GM23248 (cell line): ENCODE results near the gene BCL2L13. TPM values are rescaled to one million over a fixed set of nuclear protein-coding genes. Genes with fewer than 3 reads are reported as not detected.

Experiments
- DNase-seq: peaks from one replicate; pipeline ENCODE4 v3.0.0-alpha.2; 2015
- H2AFZ ChIP-seq: fragments of 200-600 bp; sonication (generic); 2 replicates; pipeline ENCODE4 v1.6.1; 2016; ENCODE audit warnings: antibody characterized with exemption
- H3F3A ChIP-seq: fragments of 200-600 bp; sonication (generic); 2 replicates; pipeline ENCODE4 v1.6.1; 2016; ENCODE audit warnings: mild to moderate bottlenecking, antibody characterized with exemption, mixed run types; ENCODE audit not compliant: insufficient read depth
- H3K27ac ChIP-seq: fragments of 200-600 bp; sonication (generic); 2 replicates; pipeline ENCODE4 v1.5.1; 2016; ENCODE audit warnings: mild to moderate bottlenecking
- H3K27me3 ChIP-seq: fragments of 200-600 bp; sonication (generic); replicated peaks from 2 replicates; pipeline ENCODE4 v1.6.1; 2016; ENCODE audit warnings: mild to moderate bottlenecking; ENCODE audit not compliant: insufficient read depth
- H3K36me3 ChIP-seq: fragments of 200-600 bp; sonication (generic); 2 replicates; pipeline ENCODE4 v1.6.1; 2016; ENCODE audit warnings: low read depth, mild to moderate bottlenecking
- H3K4me1 ChIP-seq: fragments of 200-600 bp; sonication (generic); 2 replicates; pipeline ENCODE4 v1.6.1; 2016; ENCODE audit warnings: mild to moderate bottlenecking; ENCODE audit not compliant: insufficient read depth
- H3K4me2 ChIP-seq: fragments of 200-600 bp; sonication (generic); one replicate; pipeline ENCODE4 v1.6.1; 2016; ENCODE audit warnings: mild to moderate bottlenecking; ENCODE audit not compliant: unreplicated experiment
- H3K4me3 ChIP-seq: fragments of 200-600 bp; sonication (generic); 2 replicates; pipeline ENCODE4 v1.5.1; 2016; ENCODE audit warnings: mild to moderate bottlenecking
- H3K79me2 ChIP-seq: fragments of 200-600 bp; sonication (generic); 2 replicates; pipeline ENCODE4 v1.6.1; 2016; ENCODE audit warnings: mild to moderate bottlenecking; ENCODE audit not compliant: insufficient read depth
- H3K9ac ChIP-seq: fragments of 200-600 bp; sonication (generic); 2 replicates; pipeline ENCODE4 v1.6.1; 2016; ENCODE audit warnings: mild to moderate bottlenecking
- H3K9me2 ChIP-seq: fragments of 200-600 bp; sonication (generic); 2 replicates; pipeline ENCODE4 v1.6.1; 2016; ENCODE audit warnings: mixed run types, mild to moderate bottlenecking, moderate library complexity; ENCODE audit not compliant: insufficient read depth
- H3K9me3 ChIP-seq: fragments of 200-600 bp; sonication (generic); one replicate; pipeline ENCODE4 v1.6.1; 2017; ENCODE audit warnings: low read depth
- H4K20me1 ChIP-seq: fragments of 200-600 bp; sonication (generic); 2 replicates; pipeline ENCODE4 v1.6.0; 2016; ENCODE audit not compliant: insufficient read depth
- EZH2 ChIP-seq: fragments of 200-600 bp; sonication (generic); IDR thresholded peaks from 2 replicates; pipeline ENCODE4 v1.6.1; 2018; ENCODE audit warnings: antibody characterized with exemption, mild to moderate bottlenecking; ENCODE audit not compliant: insufficient read depth, poor library complexity, severe bottlenecking
- EZH2phosphoT487 ChIP-seq: fragments of 200-600 bp; sonication (generic); IDR thresholded peaks from 2 replicates; pipeline ENCODE4 v1.6.1; 2018; ENCODE audit warnings: antibody characterized with exemption, moderate library complexity, mild to moderate bottlenecking, low read depth; ENCODE audit not compliant: insufficient read depth
- WGBS, 2 experiments: methylation state at CpG; one replicate each; pipeline ENCODE4 v1.1.6; 2015 to 2017; ENCODE audit warnings: low lambda C conversion rate in 2 of 2, low coverage in 1 of 2; ENCODE audit errors: missing lambda C conversion rate in 2 of 2; 5-methylcytosine and 5-hydroxymethylcytosine counted together
- in situ Hi-C: fragments of 300-500 bp; cut with MboI; formaldehyde crosslinking; loops from 2 replicates; pipeline ENCODE4 v1.15.0; 2020
- microRNA-seq: library from miRNA; unstranded; fragments of <30 nt; microRNA quantifications from one replicate; pipeline ENCODE4, GENCODE V29; 2016; ENCODE audit warnings: borderline number of aligned reads
- polyA plus RNA-seq: library from polyadenylated mRNA; unstranded; fragments of >200 nt; fragmentation: Nextera tagmentation; extraction: Ambion mirVana; gene quantifications from 2 replicates; pipeline ENCODE4 v1.2.1, GENCODE V29; 2016
- small RNA-seq: library from RNA; depleted of rRNA; stranded (forward); fragments of <200 nt; gene quantifications from one replicate; pipeline ENCODE3, GENCODE V24; 2014; ENCODE audit warnings: low read depth, low replicate concordance
- total RNA-seq: library from RNA; depleted of rRNA; stranded (reverse); fragments of >200 nt; shearing (Covaris generic); gene quantifications from 2 replicates; pipeline ENCODE4 v1.2.3, GENCODE V29; 2014; rRNA removed

The BCL2L13 gene
- total and polyA plus RNA-seq, 2 experiments from 2014 or later: 44.9 to 71.9 TPM

DNA sequence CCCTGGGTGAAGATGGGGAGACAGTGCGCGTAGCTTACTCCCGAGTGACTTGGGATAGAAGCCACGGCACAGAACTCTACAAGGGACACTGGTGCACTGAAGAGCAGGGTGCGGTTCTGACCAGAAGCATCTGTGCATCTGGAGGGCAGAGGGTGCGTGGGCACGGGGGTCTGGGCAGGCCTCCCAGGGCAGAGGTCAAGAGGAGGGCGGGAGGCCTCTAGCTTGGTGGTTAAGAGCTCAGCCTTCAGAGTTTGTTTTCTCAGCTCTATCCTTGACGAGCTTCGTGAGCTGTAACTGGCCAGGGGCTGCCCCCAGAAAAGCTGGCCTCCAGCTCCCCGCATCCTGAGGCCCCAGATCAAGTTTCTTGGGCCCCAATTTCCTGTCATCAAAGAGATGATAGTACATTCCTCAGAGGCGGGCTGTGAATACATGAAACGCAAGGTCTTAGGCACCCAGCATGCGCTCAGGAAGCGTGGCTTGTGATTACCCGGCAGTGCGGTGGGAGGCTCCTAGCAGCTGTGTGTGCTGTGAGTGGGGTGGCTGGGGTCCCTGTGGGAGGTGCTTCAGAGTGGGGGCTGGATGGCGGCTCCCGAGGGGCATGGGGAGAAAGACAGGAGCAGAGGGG is 141.7 kb downstream of the BCL2L13 start:
- in situ Hi-C loops: loop anchor here (10.0 kb wide), 1 partner anchor 65 kb away; no protein-coding TSS in a partner anchor
- Histone ChIP-seq H3K27ac (no peak overlapping the region), H3F3A (no peaks in the 10 kb centered on the region), H4K20me1 (no peaks in the 10 kb centered on the region), H3K27me3 (no peaks in the 10 kb centered on the region), H3K36me3 (no peaks in the 10 kb centered on the region), H3K9ac (no peak overlapping the region), H3K9me2 (no peaks in the 10 kb centered on the region), H3K4me3 (no peak overlapping the region), H2AFZ (no peak overlapping the region), H3K4me1 (peaks cover 9% of the 10 kb centered on the region), H3K79me2 (no peaks in the 10 kb centered on the region), H3K4me2 (no peak overlapping the region), H3K9me3 (no peaks in the 10 kb centered on the region)
- no peak for TF ChIP-seq EZH2phosphoT487
- no peak for TF ChIP-seq EZH2
- WGBS, 2 experiments: 89 to 92% methylated on average over 17 to 19 of the region's 19 CpGs
- no peak for DNase-seq

Small RNAs within 50 kb of the gene (microRNA-seq; reads per million reads assigned to microRNA genes)
- gene MIR3198-1: not detected

Small RNAs within 50 kb of the gene (small RNA-seq; reads per million reads assigned to genes)
- gene MIR3198-1: not detected

Other genes with a start within 250 kb of the BCL2L13 start
- not detected in 2 replicates for gene SLC25A18, start 75.3 kb upstream of the BCL2L13 start, total RNA-seq
- 0.08 TPM in 1 of 2 replicates, not detected in the other for gene SLC25A18, start 75.3 kb upstream of the BCL2L13 start, polyA plus RNA-seq
- 103 and 113 TPM in 2 replicates for gene ATP6V1E1, start 10.0 kb upstream of the BCL2L13 start, total RNA-seq
- 131 and 134 TPM in 2 replicates for gene ATP6V1E1, start 10.0 kb upstream of the BCL2L13 start, polyA plus RNA-seq
- gene BID, start 135.7 kb downstream of the BCL2L13 start, total RNA-seq: 33.8 and 70.7 TPM in 2 replicates
- 64.6 and 67.6 TPM in 2 replicates for gene BID, start 135.7 kb downstream of the BCL2L13 start, polyA plus RNA-seq